ENCODE results near the gene PRH1. TPM values are rescaled to one million over a fixed set of nuclear protein-coding genes. Genes with fewer than 3 reads are reported as not detected.

The PRH1 gene
- total RNA-seq = 10 to 100 TPM in 5 of 6 donors, 1 to 10 TPM in 1; 6.5 to 43.9 (median 34.4) TPM

- TF ChIP-seq EP300 (IDR thresholded peaks at IDR 0.05) (no peak), CTCF (IDR thresholded peaks at IDR 0.05) (no peak), POLR2AphosphoS5 (IDR thresholded peaks at IDR 0.05) (no peak), POLR2A (IDR thresholded peaks at IDR 0.05) (no peak)
- H3K27me3 ChIP-seq = no peaks in the 10 kb centered on the region
- no peak within 1 kb of the TSS for H3K27ac ChIP-seq
- no peaks in the 10 kb centered on the region for H3K9me3 ChIP-seq
- H3K4me3 ChIP-seq = no peak within 1 kb of the TSS
- no peaks in the 10 kb centered on the region for H3K4me1 ChIP-seq
- ATAC-seq (ENCODE audit: low FRiP score in 2 of 2) (no peak), DNase-seq (no peak)
- WGBS, 2 donors = 96 to 98% methylated on average over 6 of the region's 6 CpGs
- H3K36me3 ChIP-seq = no peaks in the 10 kb centered on the region
These were observed at the start of gene PRH1 for GRCh38 chr12:10884086-10884725. TSS of gene PRH1 (minus strand) at chr12:10884255. CDS start at chr12:10884217, 38 bp downstream.

- Histone ChIP-seq H3K36me3 (no peaks in the 10 kb centered on the region), H3K4me3 (no peak within 1 kb of the TSS), H3K4me1 (no peaks in the 10 kb centered on the region), H3K9me3 (no peaks in the 10 kb centered on the region), H3K27me3 (no peaks in the 10 kb centered on the region), H3K27ac (no peak within 1 kb of the TSS)
- DNase-seq (no peak), ATAC-seq (ENCODE audit: low FRiP score in 2 of 2) (no peak)
- WGBS, 2 donors = 94 to 96% methylated on average over 5 of the region's 5 CpGs
- TF ChIP-seq CTCF (IDR thresholded peaks at IDR 0.05) = no peak
- no peak for TF ChIP-seq POLR2AphosphoS5 (IDR thresholded peaks at IDR 0.05)
- no peak for TF ChIP-seq EP300 (IDR thresholded peaks at IDR 0.05)
- no peak for TF ChIP-seq POLR2A (IDR thresholded peaks at IDR 0.05)
These were observed 44.8 kb upstream of the PRH1 start, which contains the start of gene PRH2 for GRCh38 chr12:10928746-10929286. TSS of gene PRH2 (plus strand) at chr12:10929236. CDS start at chr12:10929274, 38 bp downstream.

- Histone ChIP-seq H3K36me3 (no peaks in the 10 kb centered on the region), H3K4me1 (no peaks in the 10 kb centered on the region), H3K27me3 (no peaks in the 10 kb centered on the region), H3K27ac (no peak overlapping the region), H3K9me3 (no peaks in the 10 kb centered on the region), H3K4me3 (no peak overlapping the region)
- no peak for DNase-seq
- TF ChIP-seq CTCF (IDR thresholded peaks at IDR 0.05) (no peak), POLR2A (IDR thresholded peaks at IDR 0.05) (no peak), POLR2AphosphoS5 (IDR thresholded peaks at IDR 0.05) (no peak), EP300 (IDR thresholded peaks at IDR 0.05) (no peak)
- no peak for ATAC-seq (ENCODE audit: low FRiP score in 2 of 2)
- WGBS, 2 donors = 94 to 95% methylated on average over 5 of the region's 5 CpGs
These were observed 42.2 kb upstream of the PRH1 start for GRCh38 chr12:10926269-10926668.

GRCh38 chr12:10919809-10920208 lies 35.8 kb upstream of the PRH1 start:
- H3K36me3 ChIP-seq = no peaks in the 10 kb centered on the region
- DNase-seq (no peak), ATAC-seq (ENCODE audit: low FRiP score in 2 of 2) (no peak)
- WGBS, 2 donors = 87 to 94% methylated on average over 1 of the region's 1 CpG
- no peaks in the 10 kb centered on the region for H3K27me3 ChIP-seq
- H3K4me1 ChIP-seq = no peaks in the 10 kb centered on the region
- H3K27ac ChIP-seq = no peak overlapping the region
- H3K4me3 ChIP-seq = no peak overlapping the region
- no peak for TF ChIP-seq CTCF (IDR thresholded peaks at IDR 0.05)
- no peak for TF ChIP-seq EP300 (IDR thresholded peaks at IDR 0.05)
- no peak for TF ChIP-seq POLR2A (IDR thresholded peaks at IDR 0.05)
- no peak for TF ChIP-seq POLR2AphosphoS5 (IDR thresholded peaks at IDR 0.05)
- H3K9me3 ChIP-seq = no peaks in the 10 kb centered on the region

- TF ChIP-seq POLR2A (IDR thresholded peaks at IDR 0.05) (no peak), EP300 (IDR thresholded peaks at IDR 0.05) (no peak), POLR2AphosphoS5 (IDR thresholded peaks at IDR 0.05) (no peak), CTCF (IDR thresholded peaks at IDR 0.05) (no peak)
- Histone ChIP-seq H3K27me3 (no peaks in the 10 kb centered on the region), H3K27ac (no peak overlapping the region), H3K9me3 (peaks cover 0 to 3% (median 0%) of the 10 kb centered on the region in 4 donors), H3K36me3 (peaks cover 0 to 1% (median 0%) of the 10 kb centered on the region in 4 donors), H3K4me1 (no peaks in the 10 kb centered on the region), H3K4me3 (no peak overlapping the region)
- ATAC-seq (ENCODE audit: low FRiP score in 2 of 2) = no peak
- WGBS, 2 donors = 83 to 89% methylated on average over 8 of the region's 8 CpGs
- DNase-seq = no peak
These were observed 26.3 kb upstream of the PRH1 start for GRCh38 chr12:10910380-10910779.
